Stimulated activated CD4-positive, alpha-beta T cell treated with anti-CD3 and anti-CD28 coated beads, TNF-alpha, amount 100 ng/mL, for 24 hours (primary cell): ENCODE measurements around the gene PSKH1.
"Not testable (repeated sequence)": the region's sequence is repeated elsewhere in the genome, so short reads cannot be mapped to it uniquely, and the experiment has no call there.

Experiments used
- DNase-seq, 3 experiments: peaks; one replicate each; pipeline ENCODE4 v3.0.0-alpha.2; 2020; ENCODE audit warnings: low read depth in 3 of 3

PSKH1 gene

GRCh38 chr16:67924140-67924906 lies 31.3 kb downstream of the PSKH1 start:
- no peak for DNase-seq

- no peak for DNase-seq
Observed at GRCh38 chr16:67926181-67926750, 33.2 kb downstream of the PSKH1 start.

- DNase-seq = no peak
Observed at GRCh38 chr16:67927131-67927941, 34.3 kb downstream of the PSKH1 start.

- no peak for DNase-seq
Observed at GRCh38 chr16:67928147-67928546, 35.1 kb downstream of the PSKH1 start.

- peak; percentile 64 to 76 (median 64) for DNase-seq
Observed at GRCh38 chr16:67928561-67929364, 35.7 kb downstream of the PSKH1 start.

GRCh38 chr16:67930191-67930590 lies 37.1 kb downstream of the PSKH1 start:
- DNase-seq = no peak

- no peak for DNase-seq
Observed at GRCh38 chr16:67930678-67931211, 37.7 kb downstream of the PSKH1 start.

- no peak for DNase-seq
Observed at GRCh38 chr16:67931712-67932461, 38.8 kb downstream of the PSKH1 start, which contains the start of gene CTRL. CTRL (minus strand) TSS chr16:67931862; CDS start chr16:67931852, 10 bp downstream.

- no peak for DNase-seq
Observed at GRCh38 chr16:67932462-67932840, 39.4 kb downstream of the PSKH1 start.

- DNase-seq = no peak
Observed at GRCh38 chr16:67933805-67934204, 40.8 kb downstream of the PSKH1 start.

GRCh38 chr16:67934306-67935100 lies 41.4 kb downstream of the PSKH1 start:
- DNase-seq = no peak

- no peak for DNase-seq
Observed at GRCh38 chr16:67935101-67935401, 42.0 kb downstream of the PSKH1 start.

GRCh38 chr16:67935402-67936123 lies 42.5 kb downstream of the PSKH1 start:
- DNase-seq = peak; percentile 86 to 98 (median 88)

GRCh38 chr16:67936124-67936879 lies 43.2 kb downstream of the PSKH1 start, which contains the start of gene PSMB10:
PSMB10 (minus strand) TSS chr16:67936850; CDS start chr16:67936749, 101 bp downstream.
- DNase-seq = peak in 1 of 3 experiments; percentile 57

- DNase-seq = peak in 2 of 3 experiments; percentile 62 to 73
Observed at GRCh38 chr16:67936880-67937605, 44.0 kb downstream of the PSKH1 start.

- not testable (repeated sequence) for DNase-seq
Observed at GRCh38 chr16:67937713-67938112, 44.7 kb downstream of the PSKH1 start.
